Right lung (tissue), 5 donors: ENCODE measurements around the gene FAM120B. TPM values are rescaled to one million over a fixed set of nuclear protein-coding genes. Genes with fewer than 3 reads are reported as not detected.

ENCODE experiments used
- DNase-seq, 2 donors: peaks; one replicate each; pipeline ENCODE4 v3.0.0-alpha.2; 2013
- polyA plus RNA-seq, 5 donors: library from polyadenylated mRNA; unstranded; fragments of 120-200 nt; gene quantifications; one replicate each; pipeline versions ENCODE4 v1.2.1 to v1.2.3, GENCODE V29; 2013; ENCODE audit warnings: inconsistent platforms in 1 of 5, low replicate concordance in 1 of 5; ENCODE audit not compliant: insufficient read length in 5 of 5, insufficient read depth in 1 of 5

The FAM120B gene
- polyA plus RNA-seq, 5 donors = 27.2 to 39.8 (median 35.4) TPM

DNA sequence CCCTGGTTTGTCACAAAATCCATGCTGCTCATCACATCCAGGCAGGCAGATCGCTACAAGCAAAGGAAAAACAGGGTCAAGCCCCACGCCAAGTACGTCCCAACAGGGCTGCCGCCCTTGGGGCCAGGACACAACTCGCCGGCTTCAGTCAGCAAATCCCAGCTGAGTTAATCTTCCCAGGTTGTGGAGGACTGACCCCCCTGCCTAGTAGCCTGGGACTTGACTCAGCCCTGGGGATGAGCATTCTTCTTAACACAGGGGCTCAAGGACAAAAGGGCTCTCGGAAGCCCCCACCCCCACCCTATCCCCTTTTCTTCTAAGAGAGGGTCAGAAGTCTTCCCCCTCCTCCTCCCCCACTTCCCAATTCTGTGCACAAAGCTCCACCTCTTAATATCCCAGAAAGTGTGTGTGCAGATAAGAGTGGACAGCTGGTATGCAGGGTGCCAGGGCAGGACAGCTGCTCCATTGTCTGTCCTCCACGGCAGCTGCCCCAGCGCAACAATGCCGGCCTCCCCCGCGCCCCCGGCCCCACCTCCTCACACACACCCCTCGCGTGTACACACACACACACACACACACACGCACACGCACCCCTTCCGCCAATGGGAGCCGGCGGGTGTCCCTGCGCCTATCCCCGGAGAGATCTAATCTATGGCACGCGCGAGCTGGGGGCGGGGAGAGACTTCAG is 20.2 kb upstream of the FAM120B start:
- DNase-seq = no peak

DNA sequence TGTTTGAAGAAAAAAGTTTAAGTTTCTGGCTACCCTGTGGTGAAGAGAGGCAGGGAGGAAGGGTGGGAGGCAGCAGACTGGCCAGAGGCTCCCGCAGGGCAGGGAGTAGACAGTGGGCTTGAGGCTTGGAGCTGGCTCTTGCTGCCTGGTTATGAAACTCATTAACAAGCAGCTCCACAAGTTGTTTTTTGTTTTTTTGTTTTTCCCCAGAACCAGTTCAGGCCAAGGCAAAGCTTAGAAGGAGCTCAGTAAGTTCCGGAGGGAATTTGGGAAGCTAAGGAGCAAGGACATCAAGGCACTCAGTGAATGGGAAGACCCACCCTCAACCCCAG is 19.7 kb upstream of the FAM120B start:
- DNase-seq = no peak

DNA sequence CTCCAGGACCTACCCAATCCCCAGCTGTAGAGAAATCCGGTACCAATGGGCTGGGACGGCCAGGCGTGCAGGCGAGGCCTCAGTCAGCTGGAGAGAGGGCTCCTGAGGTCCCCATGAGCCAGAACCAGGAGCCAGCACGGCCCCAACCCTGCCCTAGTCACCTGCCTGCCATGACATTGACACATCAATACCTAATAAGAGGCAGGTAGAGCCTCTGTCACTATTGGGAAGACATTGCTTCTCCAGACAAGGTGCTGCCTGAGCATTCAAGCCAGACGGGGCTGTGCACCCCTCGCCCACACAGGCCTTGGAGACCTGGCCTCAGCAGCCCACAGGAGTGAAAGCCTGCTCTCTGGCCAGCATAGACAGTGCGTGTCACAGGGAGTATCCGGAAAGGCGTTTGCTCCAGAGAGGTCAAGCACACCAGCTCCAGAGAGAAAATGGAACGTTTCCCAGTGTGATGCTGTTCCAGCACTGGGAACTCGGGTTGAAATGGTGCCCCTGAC is 19.1 kb upstream of the FAM120B start:
- DNase-seq = no peak

DNA sequence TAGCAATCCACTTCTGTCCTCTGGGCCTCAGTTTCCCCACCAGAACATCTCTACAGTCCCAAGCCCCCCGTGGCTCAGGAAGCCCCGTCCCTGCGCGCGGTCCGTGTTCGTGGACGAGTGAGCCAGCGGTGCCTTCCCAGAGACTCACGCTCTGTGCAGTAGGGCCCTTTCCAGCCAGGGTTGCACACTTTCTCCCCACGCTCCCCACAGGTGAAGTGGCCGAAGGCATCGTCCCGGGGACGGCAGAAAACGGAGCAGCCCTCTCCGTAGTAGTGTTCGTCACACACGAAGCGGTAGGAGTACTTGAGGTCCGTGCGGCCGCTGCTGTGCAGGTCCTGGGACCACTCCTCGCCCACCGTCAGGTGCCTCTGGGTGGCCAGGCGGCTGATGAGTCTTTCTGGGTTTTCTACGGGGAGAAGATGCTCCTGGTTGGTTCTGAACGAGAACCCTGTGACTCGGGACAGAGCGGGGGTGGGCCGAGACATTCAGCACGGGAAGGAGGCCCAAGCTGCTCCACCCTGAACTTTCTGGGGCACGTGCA is 18.4 kb upstream of the FAM120B start:
- no peak for DNase-seq

GRCh38 chr6:170288852-170289179 is 17.7 kb upstream of the FAM120B start:
- no peak for DNase-seq

- DNase-seq = no peak
Measured at GRCh38 chr6:170289180-170289931, 17.2 kb upstream of the FAM120B start.

DNA sequence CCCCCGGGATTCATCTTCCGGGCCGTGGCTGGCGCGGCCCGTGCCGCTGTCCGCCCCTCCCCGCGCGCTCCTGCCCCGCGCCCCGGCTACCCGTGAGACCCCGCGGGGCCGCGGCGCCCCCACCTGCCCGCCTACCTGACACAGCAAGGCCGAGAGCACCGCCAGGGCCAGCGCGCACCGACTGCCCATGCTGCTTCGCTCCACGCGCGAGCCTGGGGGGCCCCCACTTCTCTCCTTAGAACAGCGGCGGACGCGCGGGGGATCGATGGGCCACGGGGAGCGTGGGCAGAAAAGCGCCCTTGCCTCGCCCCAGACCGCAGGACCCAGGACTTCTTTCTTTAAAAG is 16.6 kb upstream of the FAM120B start:
- DNase-seq = no peak

- no peak for DNase-seq
Measured at GRCh38 chr6:170290296-170291128, 16.0 kb upstream of the FAM120B start, which contains the start of gene DLL1. TSS of gene DLL1 (minus strand) at chr6:170291078. CDS start at chr6:170290139, 939 bp downstream.

- no peak for DNase-seq
Measured at GRCh38 chr6:170291271-170292110, 15.1 kb upstream of the FAM120B start.

DNA sequence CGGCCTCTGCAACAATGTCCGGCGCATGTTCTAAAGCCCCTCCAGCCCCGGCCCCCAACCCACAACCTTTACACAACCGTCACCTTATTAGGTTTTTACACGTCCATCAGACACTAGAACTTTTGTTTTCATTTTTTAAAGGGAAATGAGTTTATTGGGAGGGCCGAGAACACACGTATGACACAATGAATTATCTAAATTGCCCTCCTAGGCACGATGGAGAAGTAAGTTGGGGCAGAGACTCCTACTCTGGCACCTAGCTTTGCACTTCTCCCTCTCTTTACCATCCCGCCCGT is 14.5 kb upstream of the FAM120B start:
- DNase-seq = no peak

GRCh38 chr6:170292407-170293158 is 14.0 kb upstream of the FAM120B start:
- DNase-seq = no peak

DNA sequence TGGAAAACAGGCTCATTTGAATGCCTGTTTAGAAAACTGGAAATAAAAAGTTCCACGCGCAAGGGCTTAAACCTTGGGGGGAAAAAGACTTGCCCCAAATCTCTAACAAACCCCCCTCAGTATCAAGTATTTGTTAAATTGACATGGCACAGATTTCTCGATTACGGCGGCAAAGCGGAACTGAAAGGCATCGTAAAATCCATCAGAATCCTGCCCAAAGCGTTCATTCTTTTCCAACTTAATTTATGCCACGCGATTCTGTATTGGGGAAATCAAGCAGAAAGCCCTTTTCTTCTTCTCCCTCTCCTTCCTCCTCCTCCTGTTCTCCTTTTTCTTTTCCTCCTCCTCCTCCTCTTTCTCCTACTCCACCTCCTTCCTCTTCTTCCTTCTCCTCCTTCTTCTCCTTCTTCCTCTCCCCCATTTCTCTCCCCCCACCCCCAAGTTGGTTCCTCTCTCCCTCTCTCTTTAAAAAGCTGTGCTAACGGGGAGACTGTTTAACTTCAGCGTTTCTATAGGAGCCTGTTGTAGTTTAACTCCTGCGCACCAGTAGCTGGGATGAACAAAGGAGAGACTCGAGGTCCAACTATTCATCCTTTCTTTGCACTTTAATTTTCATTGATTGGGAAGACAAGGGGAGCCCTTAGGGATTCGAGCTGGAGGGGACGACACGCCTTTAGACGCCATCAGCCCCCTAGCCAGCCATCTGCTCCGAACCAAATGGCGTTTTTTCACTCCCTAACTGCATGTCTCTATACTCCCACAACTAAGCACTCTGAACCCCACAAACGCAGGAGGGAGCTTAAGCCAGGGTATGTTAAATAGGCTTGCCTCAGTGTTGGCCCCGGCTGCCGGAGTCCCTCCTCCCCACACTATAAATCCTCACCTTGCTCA is 13.0 kb upstream of the FAM120B start:
- DNase-seq = no peak

GRCh38 chr6:170294298-170294730 is 12.2 kb upstream of the FAM120B start:
- DNase-seq = no peak

- no peak for DNase-seq
Measured at GRCh38 chr6:170294813-170295509, 11.6 kb upstream of the FAM120B start.

DNA sequence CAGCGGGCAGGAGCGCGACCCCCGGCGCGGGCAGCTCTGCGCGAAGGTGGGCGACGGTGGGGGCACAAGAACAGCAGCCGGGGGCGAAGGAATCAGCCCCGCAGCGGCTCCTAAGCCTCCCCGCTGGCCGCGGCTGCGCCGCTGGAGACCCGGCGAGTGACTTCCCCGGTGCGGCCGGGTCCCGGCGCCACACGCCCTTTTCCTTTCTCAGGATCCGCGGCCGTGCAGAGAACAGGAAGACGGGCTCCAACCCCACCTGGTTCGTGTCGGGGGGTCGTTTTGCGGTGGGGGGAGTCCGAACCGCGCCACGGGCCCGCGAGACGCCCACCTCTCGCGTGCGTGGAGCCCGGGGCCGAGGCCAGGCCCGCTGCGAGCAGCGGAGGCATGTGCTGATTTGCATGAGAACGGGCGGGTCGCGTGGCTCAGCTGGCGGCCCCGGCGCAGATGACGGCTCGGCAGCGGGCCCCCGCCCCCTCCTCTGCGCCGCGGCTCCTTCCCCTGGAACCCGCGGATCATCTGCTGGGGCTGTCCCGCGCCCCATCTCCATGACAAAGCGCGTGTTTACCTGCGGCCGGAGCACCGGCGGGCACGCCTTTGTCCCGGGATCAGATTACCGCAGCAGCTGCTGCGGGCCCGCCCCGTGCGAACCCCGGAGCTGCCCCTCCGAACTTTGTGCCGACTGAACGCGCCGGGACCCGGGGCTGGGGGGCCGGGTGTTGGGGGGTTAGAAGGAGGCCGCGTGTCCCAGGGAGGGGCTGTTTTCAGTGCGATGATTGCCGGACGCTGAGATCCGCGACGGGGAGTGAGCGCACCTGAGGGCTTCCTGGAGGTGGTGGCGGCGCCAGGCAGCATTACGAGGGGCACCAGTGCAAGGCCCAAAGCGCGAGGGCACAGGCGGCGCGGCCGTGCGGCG is 10.8 kb upstream of the FAM120B start:
- DNase-seq = no peak

- no peak for DNase-seq
Measured at GRCh38 chr6:170296423-170296745, 10.2 kb upstream of the FAM120B start.

DNA sequence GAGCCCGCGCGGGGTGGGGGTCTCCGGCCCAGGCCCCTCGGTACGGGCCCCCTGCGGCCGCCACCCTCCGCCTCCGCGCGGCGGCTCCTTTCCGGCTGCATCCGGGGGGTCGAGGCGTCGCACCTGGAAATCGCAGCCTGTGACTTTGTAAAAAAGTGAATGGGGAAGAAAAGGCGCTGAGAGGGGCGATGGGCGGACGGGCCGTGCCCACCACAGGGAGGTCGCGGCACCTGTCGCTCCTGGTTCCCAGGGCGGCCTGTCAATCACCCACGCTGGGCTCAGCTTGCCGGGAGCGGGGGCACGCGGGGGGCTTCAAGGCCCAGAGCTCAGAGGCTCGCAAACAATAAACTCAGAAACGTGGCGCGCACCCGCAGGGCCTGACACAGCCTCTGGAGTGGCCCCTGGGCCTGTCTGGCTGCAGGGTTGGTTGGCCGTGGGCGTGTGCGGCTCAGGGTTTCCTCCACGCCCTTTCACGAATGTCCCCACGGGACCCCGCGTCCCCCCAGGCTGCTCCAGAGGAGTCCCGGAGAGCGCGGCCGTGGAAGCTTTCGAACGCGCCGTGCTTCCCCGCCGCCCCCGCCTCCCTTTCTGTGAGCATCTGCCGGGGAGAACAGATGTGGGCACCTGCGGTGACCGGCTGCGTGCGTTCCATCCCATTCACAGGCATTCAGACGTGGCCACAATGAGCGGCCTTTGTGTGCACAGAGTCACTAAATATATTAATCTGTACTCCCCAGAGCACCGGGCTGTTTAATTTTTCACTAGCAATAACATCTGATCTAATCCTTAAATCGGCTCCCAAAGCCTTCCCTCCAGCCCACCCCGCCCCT is 9.6 kb upstream of the FAM120B start:
- no peak for DNase-seq
